Endothelial cell of hepatic sinusoid (primary cell): ENCODE results near the gene IZUMO2.

Experiments used
- in situ Hi-C: cut with HindIII; loops from 2 replicates; pipeline ENCODE4 v1.10.0; 2017; ENCODE audit warnings: low sequenced_read_pairs

The IZUMO2 gene

GRCh38 chr19:50162988-50163387 lies at the start of gene IZUMO2:
Gene IZUMO2, minus strand, starts transcription at chr19:50163281. Its CDS starts 87 bp downstream, at chr19:50163194.
- in situ Hi-C loops = no loop called here

- in situ Hi-C loops = no loop called here
Observed at GRCh38 chr19:50210425-50210824, 47.3 kb upstream of the IZUMO2 start.

GRCh38 chr19:50209131-50209530 lies 46.0 kb upstream of the IZUMO2 start:
- in situ Hi-C loops = no loop called here

GRCh38 chr19:50207730-50208129 lies 44.6 kb upstream of the IZUMO2 start:
- in situ Hi-C loops = no loop called here

- in situ Hi-C loops = no loop called here
Observed at GRCh38 chr19:50206191-50206590, 43.1 kb upstream of the IZUMO2 start.

GRCh38 chr19:50205681-50206138 lies 42.6 kb upstream of the IZUMO2 start:
- in situ Hi-C loops = no loop called here

- in situ Hi-C loops = no loop called here
Observed at GRCh38 chr19:50204811-50205675, 42.0 kb upstream of the IZUMO2 start.

- in situ Hi-C loops = no loop called here
Observed at GRCh38 chr19:50204081-50204428, 41.0 kb upstream of the IZUMO2 start.

GRCh38 chr19:50203281-50204080 lies 40.4 kb upstream of the IZUMO2 start, which contains the start of gene MYH14:
Gene MYH14, plus strand, starts transcription at chr19:50203622. Its CDS starts 6,744 bp downstream, at chr19:50210366.
- in situ Hi-C loops = no loop called here

- in situ Hi-C loops = no loop called here
Observed at GRCh38 chr19:50202962-50203280, 39.8 kb upstream of the IZUMO2 start.

GRCh38 chr19:50202386-50202785 lies 39.3 kb upstream of the IZUMO2 start:
- in situ Hi-C loops = no loop called here

GRCh38 chr19:50199259-50199555 lies 36.1 kb upstream of the IZUMO2 start:
- in situ Hi-C loops = no loop called here

GRCh38 chr19:50198431-50199258 lies 35.6 kb upstream of the IZUMO2 start:
- in situ Hi-C loops = no loop called here

- in situ Hi-C loops = no loop called here
Observed at GRCh38 chr19:50197348-50197747, 34.3 kb upstream of the IZUMO2 start.

- in situ Hi-C loops = no loop called here
Observed at GRCh38 chr19:50196322-50196932, 33.3 kb upstream of the IZUMO2 start.

- in situ Hi-C loops = no loop called here
Observed at GRCh38 chr19:50195224-50195623, 32.1 kb upstream of the IZUMO2 start.

- in situ Hi-C loops = no loop called here
Observed at GRCh38 chr19:50192463-50193211, 29.6 kb upstream of the IZUMO2 start.

GRCh38 chr19:50191216-50191615 lies 28.1 kb upstream of the IZUMO2 start:
- in situ Hi-C loops = no loop called here

GRCh38 chr19:50190439-50190891 lies 27.4 kb upstream of the IZUMO2 start:
- in situ Hi-C loops = no loop called here

GRCh38 chr19:50189331-50189730 lies 26.2 kb upstream of the IZUMO2 start:
- in situ Hi-C loops = no loop called here
